ENCODE results near the gene CDH23. TPM values are rescaled to one million over a fixed set of nuclear protein-coding genes. Genes with fewer than 3 reads are reported as not detected.
A peak's percentile ranks its signal among the peaks of the same experiment; 100 is the strongest.

The CDH23 gene
- total and polyA plus RNA-seq, 9 of the 15 experiments (the other 6 are each of a cell fraction or from before 2014, with no cell fraction given) = 0.18 to 1.2 (median 0.47) TPM

- TF ChIP-seq MAX (CRISPR knock-in tag; IDR thresholded peaks at IDR 0.05) (peak; percentile 63; the same call in 1 of the 2 replicates), KDM1A (IDR thresholded peaks at IDR 0.05) (peak in 1 of 2 experiments; percentile 23; a peak in 1 of 4 replicates), CTCFL (IDR thresholded peaks at IDR 0.05; ENCODE audit: borderline replicate concordance, insufficient read depth, low read depth, low read length, poor library complexity, severe bottlenecking) (no peak), ARHGAP35 (IDR thresholded peaks at IDR 0.05; ENCODE audit: partially characterized antibody) (no peak)
Observed at GRCh38 chr10:71466330-71466729, 69.6 kb downstream of the CDH23 start (continued).

GRCh38 chr10:71467161-71467560 is 70.4 kb downstream of the CDH23 start:
- intact Hi-C loops (cut with micrococcal nuclease) = no loop called here
- no TSS peak for BruUV-seq (replicated peaks)
- FAIRE-seq (no peak), DNase-seq (ENCODE audit: extremely low read depth in 1 of 4, low spot score in 3 of 4) (no peak), ATAC-seq (no peak)
- no peaks in the 10 kb centered on the region for H3K9me1 ChIP-seq (ENCODE audit: control insufficient read depth, insufficient read depth, low read length)
- CTCF ChIA-PET (ENCODE audit: low intra/inter-chr PET ratio) = no interaction called here
- TF ChIP-seq TCF15 (CRISPR knock-in tag; IDR thresholded peaks at IDR 0.05) = no peak
- no peak for TF ChIP-seq HNRNPK (IDR thresholded peaks at IDR 0.05; ENCODE audit: low read depth, low read length, poor library complexity, severe bottlenecking)
- no peak for TF ChIP-seq HMBOX1 (IDR thresholded peaks at IDR 0.05)
- TF ChIP-seq MTA2 (IDR thresholded peaks at IDR 0.05; ENCODE audit: low read depth) = no peak
- no peak for TF ChIP-seq PHTF2 (CRISPR knock-in tag; IDR thresholded peaks at IDR 0.05)
- TF ChIP-seq SETDB1 (IDR thresholded peaks at IDR 0.05; ENCODE audit: low read length) = no peak
- TF ChIP-seq NCOA1 (IDR thresholded peaks at IDR 0.05; ENCODE audit: low read depth) = no peak
- no peak for TF ChIP-seq GABPB1 (CRISPR knock-in tag; IDR thresholded peaks at IDR 0.05)
- no peak for TF ChIP-seq ZNF134 (CRISPR knock-in tag; conservative IDR thresholded peaks at IDR 0.05)
- no peak for TF ChIP-seq ZBTB17 (CRISPR knock-in tag; IDR thresholded peaks at IDR 0.05)
- TF ChIP-seq IRF2 (CRISPR knock-in tag; IDR thresholded peaks at IDR 0.05) = no peak
- TF ChIP-seq KLF10 (CRISPR knock-in tag; IDR thresholded peaks at IDR 0.05) = no peak
- TF ChIP-seq IRF1 (CRISPR knock-in tag; IDR thresholded peaks at IDR 0.05; ENCODE audit: borderline replicate concordance) = no peak
- TF ChIP-seq NFE2L1 (tag; IDR thresholded peaks at IDR 0.05; ENCODE audit: borderline replicate concordance, low read depth) = no peak
- H3K4me2 ChIP-seq (ENCODE audit: insufficient read depth, low read length) = no peak overlapping the region
- H3K4me1 ChIP-seq (replicated peaks in 1 of 2; ENCODE audit: control insufficient read depth in 2 of 2, insufficient read depth in 2 of 2, low read length in 2 of 2) = 0 out of 5 replicates have a peak, but pooled peaks cover 0 to 3% of the 10 kb centered on the region in 2 experiments
- H3K9ac ChIP-seq (ENCODE audit: insufficient read depth in 1 of 2, low read depth in 2 of 2, low read length in 2 of 2) = no peak overlapping the region
- no peak overlapping the region for H3K27ac ChIP-seq (ENCODE audit: extremely low read depth, low read depth, low read length)
- no peak overlapping the region for H3K4me3 ChIP-seq
- no peaks in the 10 kb centered on the region for H3K79me2 ChIP-seq (ENCODE audit: control insufficient read depth, insufficient read depth, low read length)
- H4K20me1 ChIP-seq (replicated peaks; ENCODE audit: control insufficient read depth, insufficient read depth, low read length) = no peaks in the 10 kb centered on the region
- peaks cover 38 to 73% of the 10 kb centered on the region in 2 experiments for H3K27me3 ChIP-seq (ENCODE audit: control insufficient read depth in 2 of 2, insufficient read depth in 2 of 2, low read length in 2 of 2)
- no peaks in the 10 kb centered on the region for H3K36me3 ChIP-seq (ENCODE audit: control insufficient read depth, insufficient read depth, low read length)
- under 1% methylated on average over 7 of the region's 7 CpGs for WGBS (ENCODE audit: insufficient coverage, low coverage, missing lambda C conversion rate)
- H2AFZ ChIP-seq (ENCODE audit: low read depth, low read length) = no peak overlapping the region
- in situ Hi-C loops (cut with MboI) = no loop called here
- POLR2A ChIA-PET = interaction anchor here (0.6 to 1.3 kb wide), 5 partner anchors 9 to 146 kb away, joined by 3 to 4 read pairs (median 3); no protein-coding TSS in a partner anchor
- H3K9me3 ChIP-seq (replicated peaks; ENCODE audit: control insufficient read depth, insufficient read depth, low read depth, low read length) = no peaks in the 10 kb centered on the region
